ENCODE measurements around the gene GJA9. TPM values are rescaled to one million over a fixed set of nuclear protein-coding genes. Genes with fewer than 3 reads are reported as not detected.
A peak's percentile ranks its signal among the peaks of the same experiment; 100 is the strongest.

Gene GJA9
- total RNA-seq, 6 experiments from 2014 or later: not detected

DNA sequence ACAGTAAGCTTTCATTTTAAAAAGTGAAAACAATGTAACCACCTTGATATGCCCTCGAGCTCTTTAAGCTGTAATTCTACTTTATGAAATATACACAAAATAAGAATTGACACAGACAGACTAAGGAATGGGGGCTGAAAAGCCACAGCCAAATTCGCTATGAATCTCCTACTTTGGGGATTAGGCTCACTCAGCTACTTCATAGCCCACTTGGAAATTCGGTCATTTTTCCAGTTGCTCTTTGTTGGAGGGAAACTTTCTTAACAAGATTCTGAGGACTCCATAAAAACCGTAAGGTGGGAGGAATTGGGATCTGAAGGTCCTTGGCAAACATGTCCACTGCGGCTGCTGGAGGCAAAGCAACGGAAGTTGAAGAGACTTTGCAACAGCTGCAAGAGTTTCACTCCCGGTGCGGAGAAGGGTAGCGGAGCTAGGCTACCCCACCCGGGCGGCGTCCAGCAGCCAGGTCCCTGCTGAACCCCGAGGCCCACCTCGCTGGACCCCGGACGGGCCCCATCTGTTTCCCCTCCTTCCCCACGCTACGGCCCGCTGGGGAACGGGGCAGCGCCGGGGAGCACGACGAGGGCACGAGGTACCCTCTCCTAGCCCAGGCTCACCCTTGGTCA, 8.9 kb downstream of the GJA9 start:
- no peaks in the 10 kb centered on the region for H3K9me3 ChIP-seq
- intact Hi-C loops (cut with DNase I): no loop called here
- ATAC-seq (peak in 3 of 4 donors; percentile 8 to 20 (median 11)), DNase-seq (no peak)
- peak overlapping the region; percentile 76 to 89 (median 79) for H3K4me3 ChIP-seq
- no peaks in the 10 kb centered on the region for H3K27me3 ChIP-seq
- TF ChIP-seq, protein P1, sequence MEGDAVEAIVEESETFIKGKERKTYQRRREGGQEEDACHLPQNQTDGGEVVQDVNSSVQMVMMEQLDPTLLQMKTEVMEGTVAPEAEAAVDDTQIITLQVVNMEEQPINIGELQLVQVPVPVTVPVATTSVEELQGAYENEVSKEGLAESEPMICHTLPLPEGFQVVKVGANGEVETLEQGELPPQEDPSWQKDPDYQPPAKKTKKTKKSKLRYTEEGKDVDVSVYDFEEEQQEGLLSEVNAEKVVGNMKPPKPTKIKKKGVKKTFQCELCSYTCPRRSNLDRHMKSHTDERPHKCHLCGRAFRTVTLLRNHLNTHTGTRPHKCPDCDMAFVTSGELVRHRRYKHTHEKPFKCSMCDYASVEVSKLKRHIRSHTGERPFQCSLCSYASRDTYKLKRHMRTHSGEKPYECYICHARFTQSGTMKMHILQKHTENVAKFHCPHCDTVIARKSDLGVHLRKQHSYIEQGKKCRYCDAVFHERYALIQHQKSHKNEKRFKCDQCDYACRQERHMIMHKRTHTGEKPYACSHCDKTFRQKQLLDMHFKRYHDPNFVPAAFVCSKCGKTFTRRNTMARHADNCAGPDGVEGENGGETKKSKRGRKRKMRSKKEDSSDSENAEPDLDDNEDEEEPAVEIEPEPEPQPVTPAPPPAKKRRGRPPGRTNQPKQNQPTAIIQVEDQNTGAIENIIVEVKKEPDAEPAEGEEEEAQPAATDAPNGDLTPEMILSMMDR (IDR thresholded peaks at IDR 0.05): no peak
- no peak for TF ChIP-seq POLR2A (IDR thresholded peaks at IDR 0.05)
- peak overlapping the region in 2 of 3 donors; percentile 44 to 45 for H3K27ac ChIP-seq
- H3K36me3 ChIP-seq: no peaks in the 10 kb centered on the region
- WGBS (ENCODE audit: insufficient coverage, low coverage, low lambda C conversion rate, missing lambda C conversion rate): 11% methylated on average over 13 of the region's 25 CpGs
- H3K4me1 ChIP-seq: peaks cover 0 to 16% (median 0%) of the 10 kb centered on the region in 4 donors

DNA sequence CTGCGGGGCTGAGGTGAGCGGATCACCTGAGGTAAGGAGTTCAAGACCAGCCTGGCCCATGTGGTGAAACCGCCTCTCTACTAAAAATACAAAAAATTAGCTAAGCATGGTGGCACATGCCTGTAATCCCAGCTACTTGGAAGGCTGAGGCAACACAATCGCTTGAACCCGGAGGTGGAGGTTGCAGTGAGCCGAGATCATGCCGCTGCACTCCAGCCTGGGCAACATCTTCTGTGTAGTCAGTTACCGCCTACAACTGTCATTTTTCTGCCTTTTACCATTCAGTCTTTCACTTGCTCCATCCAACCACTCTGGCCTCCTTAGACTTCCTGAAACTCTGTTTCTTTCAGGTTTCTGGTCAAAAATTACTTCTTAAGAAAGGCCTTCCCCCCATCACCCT, 10.4 kb downstream of the GJA9 start:
- WGBS (ENCODE audit: insufficient coverage, low coverage, low lambda C conversion rate, missing lambda C conversion rate): 88% methylated on average over 7 of the region's 8 CpGs
- H3K27ac ChIP-seq: no peak overlapping the region
- no peak for ATAC-seq
- H3K36me3 ChIP-seq: no peaks in the 10 kb centered on the region
- intact Hi-C loops (cut with DNase I): no loop called here
- H3K4me3 ChIP-seq: no peak overlapping the region
- no peaks in the 10 kb centered on the region for H3K9me3 ChIP-seq
- DNase-seq: no peak
- H3K27me3 ChIP-seq: no peaks in the 10 kb centered on the region
- H3K4me1 ChIP-seq: peaks cover 0 to 16% (median 0%) of the 10 kb centered on the region in 4 donors
- TF ChIP-seq POLR2A (IDR thresholded peaks at IDR 0.05): no peak
- TF ChIP-seq, protein P1 (IDR thresholded peaks at IDR 0.05): no peak

DNA sequence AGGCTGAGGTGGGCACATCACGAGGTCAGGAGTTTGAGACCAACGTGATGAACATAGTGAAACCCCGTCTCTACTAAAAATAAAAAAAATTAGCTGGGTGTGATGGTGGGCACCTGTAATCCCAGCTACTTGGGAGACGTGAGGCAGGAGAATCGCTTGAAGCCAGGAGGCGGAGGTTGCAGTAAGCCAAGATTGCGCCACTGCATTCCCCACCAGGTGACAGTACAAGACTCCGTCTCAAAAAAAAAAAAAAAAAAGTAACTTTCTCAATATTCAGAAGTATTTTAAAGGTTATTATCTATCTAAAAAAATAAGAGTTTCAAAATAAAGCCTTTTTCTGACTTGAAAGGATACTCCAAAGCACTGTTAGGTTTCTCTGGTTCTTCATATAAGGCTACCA, 14.2 kb downstream of the GJA9 start:
- intact Hi-C loops (cut with DNase I): no loop called here
- 92% methylated on average over 8 of the region's 8 CpGs for WGBS (ENCODE audit: insufficient coverage, low coverage, low lambda C conversion rate, missing lambda C conversion rate)

DNA sequence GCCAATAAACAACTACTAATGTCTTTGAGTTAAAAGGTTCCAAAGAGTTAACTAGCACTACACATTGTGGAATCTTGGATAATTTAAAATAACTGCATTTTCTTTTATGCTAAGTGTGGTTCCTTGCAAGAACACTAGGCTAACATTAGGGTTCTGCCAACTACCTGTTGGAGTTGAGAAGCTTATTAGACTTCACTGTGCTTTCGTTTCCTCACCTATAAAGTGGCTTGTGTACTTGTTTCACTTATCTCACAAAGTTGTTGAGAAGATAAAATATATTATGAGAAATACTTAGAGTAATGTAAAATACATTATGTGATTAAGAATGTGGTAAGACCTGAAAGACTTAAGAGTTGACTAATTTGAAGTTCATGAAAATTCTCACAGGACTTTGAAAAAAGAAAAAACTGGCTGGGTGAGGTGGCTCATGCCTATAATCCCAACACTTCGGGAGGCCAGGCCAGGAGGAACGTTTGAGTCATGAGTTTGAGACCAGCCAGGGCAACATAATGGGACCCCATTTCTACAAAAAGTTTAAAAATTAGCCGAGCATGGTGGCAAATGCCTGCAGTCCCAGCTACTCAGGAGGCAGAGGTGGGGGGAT, 16.2 kb downstream of the GJA9 start:
- Histone ChIP-seq H3K4me3 (no peak overlapping the region), H3K9me3 (no peaks in the 10 kb centered on the region), H3K36me3 (no peaks in the 10 kb centered on the region), H3K27me3 (no peaks in the 10 kb centered on the region), H3K27ac (no peak overlapping the region), H3K4me1 (peaks cover 0 to 10% (median 1%) of the 10 kb centered on the region in 4 donors)
- DNase-seq: no peak
- intact Hi-C loops (cut with DNase I): no loop called here
- 64% methylated on average over 4 of the region's 4 CpGs for WGBS (ENCODE audit: insufficient coverage, low coverage, low lambda C conversion rate, missing lambda C conversion rate)
- TF ChIP-seq, protein P1 (IDR thresholded peaks at IDR 0.05): no peak
- no peak for TF ChIP-seq POLR2A (IDR thresholded peaks at IDR 0.05)
- ATAC-seq: no peak

More for the DNA sequence above, 14.2 kb downstream of the GJA9 start:
- Histone ChIP-seq H3K27me3 (no peaks in the 10 kb centered on the region), H3K4me1 (peaks cover 0 to 7% (median 1%) of the 10 kb centered on the region in 4 donors), H3K27ac (no peak overlapping the region), H3K36me3 (no peaks in the 10 kb centered on the region), H3K9me3 (no peaks in the 10 kb centered on the region), H3K4me3 (no peak overlapping the region)
- no peak for TF ChIP-seq POLR2A (IDR thresholded peaks at IDR 0.05)
- TF ChIP-seq, protein P1 (IDR thresholded peaks at IDR 0.05): no peak
- ATAC-seq (no peak), DNase-seq (no peak)

Data from right lobe of liver (tissue), 6 donors.